Measurements from ENCODE around the gene DNMT3A. TPM values are rescaled to one million over a fixed set of nuclear protein-coding genes. Genes with fewer than 3 reads are reported as not detected.

Gene DNMT3A
- total RNA-seq, 4 donors from 2014 or later: 8.0 to 18.0 (median 9.3) TPM

- DNase-seq (ENCODE audit: low spot score): no peak
- no peak for ATAC-seq (ENCODE audit: low FRiP score)
- TF ChIP-seq, protein P1, sequence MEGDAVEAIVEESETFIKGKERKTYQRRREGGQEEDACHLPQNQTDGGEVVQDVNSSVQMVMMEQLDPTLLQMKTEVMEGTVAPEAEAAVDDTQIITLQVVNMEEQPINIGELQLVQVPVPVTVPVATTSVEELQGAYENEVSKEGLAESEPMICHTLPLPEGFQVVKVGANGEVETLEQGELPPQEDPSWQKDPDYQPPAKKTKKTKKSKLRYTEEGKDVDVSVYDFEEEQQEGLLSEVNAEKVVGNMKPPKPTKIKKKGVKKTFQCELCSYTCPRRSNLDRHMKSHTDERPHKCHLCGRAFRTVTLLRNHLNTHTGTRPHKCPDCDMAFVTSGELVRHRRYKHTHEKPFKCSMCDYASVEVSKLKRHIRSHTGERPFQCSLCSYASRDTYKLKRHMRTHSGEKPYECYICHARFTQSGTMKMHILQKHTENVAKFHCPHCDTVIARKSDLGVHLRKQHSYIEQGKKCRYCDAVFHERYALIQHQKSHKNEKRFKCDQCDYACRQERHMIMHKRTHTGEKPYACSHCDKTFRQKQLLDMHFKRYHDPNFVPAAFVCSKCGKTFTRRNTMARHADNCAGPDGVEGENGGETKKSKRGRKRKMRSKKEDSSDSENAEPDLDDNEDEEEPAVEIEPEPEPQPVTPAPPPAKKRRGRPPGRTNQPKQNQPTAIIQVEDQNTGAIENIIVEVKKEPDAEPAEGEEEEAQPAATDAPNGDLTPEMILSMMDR (IDR thresholded peaks at IDR 0.05): no peak
Measured at GRCh38 chr2:25335204-25335603, 6.5 kb downstream of the DNMT3A start.

GRCh38 chr2:25334482-25334881 is 7.2 kb downstream of the DNMT3A start:
- DNase-seq (ENCODE audit: low spot score) (no peak), ATAC-seq (ENCODE audit: low FRiP score) (no peak)
- TF ChIP-seq, protein P1 (IDR thresholded peaks at IDR 0.05): no peak

GRCh38 chr2:25333981-25334380 is 7.7 kb downstream of the DNMT3A start:
- ATAC-seq (ENCODE audit: low FRiP score): no peak
- TF ChIP-seq, protein P1 (IDR thresholded peaks at IDR 0.05): no peak
- no peak for DNase-seq (ENCODE audit: low spot score)

GRCh38 chr2:25332571-25332970 is 9.2 kb downstream of the DNMT3A start:
- DNase-seq (ENCODE audit: low spot score) (no peak), ATAC-seq (ENCODE audit: low FRiP score) (no peak)
- TF ChIP-seq, protein P1 (IDR thresholded peaks at IDR 0.05): no peak

- ATAC-seq (ENCODE audit: low FRiP score): peak; percentile 43
- DNase-seq (ENCODE audit: low spot score): no peak
- TF ChIP-seq, protein P1 (IDR thresholded peaks at IDR 0.05): no peak
Measured at GRCh38 chr2:25331686-25332365, 9.9 kb downstream of the DNMT3A start.

DNA sequence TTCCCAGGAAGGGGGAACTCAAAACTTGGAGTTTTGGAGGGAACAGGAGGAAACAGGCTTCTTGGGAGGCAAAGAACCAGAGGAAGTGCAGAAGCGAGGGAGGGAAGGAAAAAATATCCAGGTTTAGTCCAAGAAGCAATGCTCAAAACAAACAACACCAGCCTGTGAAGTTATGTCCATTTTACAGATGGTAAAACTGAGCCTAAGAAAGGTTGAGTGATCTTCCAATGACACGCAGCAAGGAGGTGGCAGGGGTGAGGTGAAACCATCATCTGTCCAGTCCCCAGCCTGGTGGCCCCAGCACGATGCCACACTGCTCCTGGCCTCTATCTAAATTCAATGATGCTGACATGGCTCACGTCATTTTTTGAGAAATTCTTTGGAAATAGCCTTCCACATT is 10.8 kb downstream of the DNMT3A start:
- DNase-seq (ENCODE audit: low spot score) (no peak), ATAC-seq (ENCODE audit: low FRiP score) (no peak)
- TF ChIP-seq, protein P1 (IDR thresholded peaks at IDR 0.05): no peak

DNA sequence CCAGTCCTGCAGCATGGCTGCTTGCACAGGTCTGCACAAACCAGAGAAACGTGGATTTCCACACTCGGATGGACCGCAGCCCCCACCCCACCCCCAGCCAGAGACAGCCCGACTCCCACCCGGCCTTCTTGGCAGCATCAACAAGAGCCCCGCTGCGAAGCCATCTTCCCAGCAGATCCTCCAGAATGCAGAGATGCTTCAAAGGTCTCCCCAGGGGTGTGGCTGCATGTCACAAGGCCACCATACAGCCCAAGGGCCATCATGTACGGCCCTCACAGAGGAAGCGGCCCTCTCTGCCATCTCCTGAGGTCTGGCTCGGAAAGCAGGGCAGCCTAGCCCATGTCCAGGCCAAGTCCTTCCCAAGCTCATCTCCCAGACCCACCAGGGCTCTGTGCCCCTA is 11.5 kb downstream of the DNMT3A start:
- TF ChIP-seq, protein P1 (IDR thresholded peaks at IDR 0.05): no peak
- ATAC-seq (ENCODE audit: low FRiP score) (no peak), DNase-seq (ENCODE audit: low spot score) (no peak)
